ENCODE results near the gene COL12A1. TPM values are rescaled to one million over a fixed set of nuclear protein-coding genes. Genes with fewer than 3 reads are reported as not detected.

The COL12A1 gene
- total RNA-seq, 4 donors from 2014 or later = 15.6 to 131 (median 34.3) TPM

- intact Hi-C loops (cut with DNase I) = no loop called here
Measured at GRCh38 chr6:75135450-75135849, 70.4 kb downstream of the COL12A1 start.

GRCh38 chr6:75130784-75131183 is 75.1 kb downstream of the COL12A1 start:
- H3K9me3 ChIP-seq = no peaks in the 10 kb centered on the region
- H3K4me1 ChIP-seq = no peaks in the 10 kb centered on the region
- no peak overlapping the region for H3K4me3 ChIP-seq
- intact Hi-C loops (cut with DNase I) = no loop called here
- H3K27me3 ChIP-seq = no peaks in the 10 kb centered on the region
- H3K36me3 ChIP-seq = peaks cover 0 to 8% (median 0%) of the 10 kb centered on the region in 3 donors
- H3K27ac ChIP-seq = peak overlapping the region in 3 of 4 donors; percentile 3 to 75 (median 54)
- no peak for TF ChIP-seq POLR2A (IDR thresholded peaks at IDR 0.05)
- TF ChIP-seq CTCF (IDR thresholded peaks at IDR 0.05) = no peak
- DNase-seq = no peak
- 68 to 76% methylated on average over 9 of the region's 9 CpGs for WGBS, 2 donors

More at GRCh38 chr6:75135450-75135849, 70.4 kb downstream of the COL12A1 start:
- no peak for TF ChIP-seq POLR2A (IDR thresholded peaks at IDR 0.05)
- H3K4me1 ChIP-seq = no peaks in the 10 kb centered on the region
- no peak overlapping the region for H3K4me3 ChIP-seq
- no peak for DNase-seq
- H3K9me3 ChIP-seq = no peaks in the 10 kb centered on the region
- H3K27ac ChIP-seq = peak overlapping the region in 2 of 4 donors; percentile 4 to 38
- H3K36me3 ChIP-seq = peaks cover 0 to 5% (median 0%) of the 10 kb centered on the region in 3 donors
- H3K27me3 ChIP-seq = no peaks in the 10 kb centered on the region
- 61 to 84% methylated on average over 6 of the region's 6 CpGs for WGBS, 2 donors

- 50 to 65% methylated on average over 3 of the region's 3 CpGs for WGBS, 2 donors
- intact Hi-C loops (cut with DNase I) = no loop called here
Measured at GRCh38 chr6:75128878-75129570, 76.8 kb downstream of the COL12A1 start.

GRCh38 chr6:75126518-75126917 is 79.3 kb downstream of the COL12A1 start:
- Histone ChIP-seq H3K36me3 (peaks cover 0 to 35% (median 0%) of the 10 kb centered on the region in 3 donors), H3K9me3 (no peaks in the 10 kb centered on the region), H3K4me3 (no peak overlapping the region), H3K4me1 (no peaks in the 10 kb centered on the region), H3K27ac (no peak overlapping the region), H3K27me3 (no peaks in the 10 kb centered on the region)
- DNase-seq = no peak
- intact Hi-C loops (cut with DNase I) = no loop called here
- 66 to 74% methylated on average over 2 of the region's 2 CpGs for whole genome bisulfite sequencing, 2 donors
- TF ChIP-seq POLR2A (IDR thresholded peaks at IDR 0.05) (no peak), CTCF (IDR thresholded peaks at IDR 0.05) (no peak)

More at GRCh38 chr6:75128878-75129570, 76.8 kb downstream of the COL12A1 start:
- H3K36me3 ChIP-seq = peaks cover 0 to 22% (median 0%) of the 10 kb centered on the region in 3 donors
- H3K4me1 ChIP-seq = no peaks in the 10 kb centered on the region
- TF ChIP-seq CTCF (IDR thresholded peaks at IDR 0.05) (no peak), POLR2A (IDR thresholded peaks at IDR 0.05) (no peak)
- DNase-seq = no peak
- H3K4me3 ChIP-seq = no peak overlapping the region
- H3K27me3 ChIP-seq = no peaks in the 10 kb centered on the region
- peak overlapping the region in 2 of 4 donors; percentile 54 to 63 for H3K27ac ChIP-seq
- no peaks in the 10 kb centered on the region for H3K9me3 ChIP-seq

GRCh38 chr6:75124983-75125382 is 80.9 kb downstream of the COL12A1 start:
- Histone ChIP-seq H3K4me3 (no peak overlapping the region), H3K9me3 (no peaks in the 10 kb centered on the region), H3K27me3 (no peaks in the 10 kb centered on the region), H3K27ac (no peak overlapping the region), H3K4me1 (no peaks in the 10 kb centered on the region), H3K36me3 (peaks cover 0 to 35% (median 0%) of the 10 kb centered on the region in 3 donors)
- DNase-seq = no peak
- 87 to 89% methylated on average over 2 of the region's 2 CpGs for WGBS, 2 donors
- no peak for TF ChIP-seq POLR2A (IDR thresholded peaks at IDR 0.05)
- TF ChIP-seq CTCF (IDR thresholded peaks at IDR 0.05) = no peak
- intact Hi-C loops (cut with DNase I) = no loop called here
